IPS-11a (cell line): ENCODE data around the gene IQGAP2.
"Not testable (repeated sequence)": the region's sequence is repeated elsewhere in the genome, so short reads cannot be mapped to it uniquely, and the experiment has no call there.

Experiments used
- H3K4me3 ChIP-seq: one replicate; pipeline ENCODE4 v1.5.1; 2013; ENCODE audit warnings: low read depth, low read length, control low read depth

The IQGAP2 gene

GRCh38 chr5:76529464-76530344, 126.6 kb downstream of the IQGAP2 start:
- H3K4me3 ChIP-seq, result no peak overlapping the region

- no peak overlapping the region for H3K4me3 ChIP-seq
Measured at GRCh38 chr5:76532052-76532451, 129.0 kb downstream of the IQGAP2 start.

- H3K4me3 ChIP-seq, result no peak overlapping the region
Measured at GRCh38 chr5:76532973-76533372, 129.9 kb downstream of the IQGAP2 start.

GRCh38 chr5:76535577-76535976, 132.5 kb downstream of the IQGAP2 start:
- no peak overlapping the region for H3K4me3 ChIP-seq

- no peak overlapping the region for H3K4me3 ChIP-seq
Measured at GRCh38 chr5:76537073-76537543, 134.0 kb downstream of the IQGAP2 start.

GRCh38 chr5:76542241-76542640, 139.2 kb downstream of the IQGAP2 start:
- H3K4me3 ChIP-seq, result no peak overlapping the region

GRCh38 chr5:76542887-76543690, 140.0 kb downstream of the IQGAP2 start:
- no peak overlapping the region for H3K4me3 ChIP-seq

GRCh38 chr5:76544268-76544926, 141.3 kb downstream of the IQGAP2 start:
- H3K4me3 ChIP-seq, result no peak overlapping the region

GRCh38 chr5:76545184-76545583, 142.1 kb downstream of the IQGAP2 start:
- no peak overlapping the region for H3K4me3 ChIP-seq

GRCh38 chr5:76546497-76547102, 143.5 kb downstream of the IQGAP2 start:
- no peak overlapping the region for H3K4me3 ChIP-seq

GRCh38 chr5:76547242-76547890, 144.3 kb downstream of the IQGAP2 start:
- no peak overlapping the region for H3K4me3 ChIP-seq

GRCh38 chr5:76547891-76548524, 144.9 kb downstream of the IQGAP2 start:
- H3K4me3 ChIP-seq, result no peak overlapping the region

- H3K4me3 ChIP-seq, result no peak overlapping the region
Measured at GRCh38 chr5:76548525-76549229, 145.6 kb downstream of the IQGAP2 start.

- H3K4me3 ChIP-seq, result not testable (repeated sequence)
Measured at GRCh38 chr5:76550881-76551280, 147.8 kb downstream of the IQGAP2 start.

- H3K4me3 ChIP-seq, result no peak overlapping the region
Measured at GRCh38 chr5:76552546-76552945, 149.5 kb downstream of the IQGAP2 start.

GRCh38 chr5:76553251-76553650, 150.2 kb downstream of the IQGAP2 start:
- H3K4me3 ChIP-seq, result no peak overlapping the region

GRCh38 chr5:76555114-76555513, 152.0 kb downstream of the IQGAP2 start:
- no peak overlapping the region for H3K4me3 ChIP-seq

GRCh38 chr5:76555717-76556116, 152.6 kb downstream of the IQGAP2 start:
- no peak overlapping the region for H3K4me3 ChIP-seq

- no peak overlapping the region for H3K4me3 ChIP-seq
Measured at GRCh38 chr5:76556511-76557221, 153.6 kb downstream of the IQGAP2 start.
